ENCODE measurements around the gene MCL1. TPM values are rescaled to one million over a fixed set of nuclear protein-coding genes. Genes with fewer than 3 reads are reported as not detected.
A peak's percentile ranks its signal among the peaks of the same experiment; 100 is the strongest.

The MCL1 gene
- total and polyA plus RNA-seq, 10 of the 15 experiments (the other 5 are each of a cell fraction or from before 2014, with no cell fraction given): 18.1 to 148 (median 86.4) TPM

DNA sequence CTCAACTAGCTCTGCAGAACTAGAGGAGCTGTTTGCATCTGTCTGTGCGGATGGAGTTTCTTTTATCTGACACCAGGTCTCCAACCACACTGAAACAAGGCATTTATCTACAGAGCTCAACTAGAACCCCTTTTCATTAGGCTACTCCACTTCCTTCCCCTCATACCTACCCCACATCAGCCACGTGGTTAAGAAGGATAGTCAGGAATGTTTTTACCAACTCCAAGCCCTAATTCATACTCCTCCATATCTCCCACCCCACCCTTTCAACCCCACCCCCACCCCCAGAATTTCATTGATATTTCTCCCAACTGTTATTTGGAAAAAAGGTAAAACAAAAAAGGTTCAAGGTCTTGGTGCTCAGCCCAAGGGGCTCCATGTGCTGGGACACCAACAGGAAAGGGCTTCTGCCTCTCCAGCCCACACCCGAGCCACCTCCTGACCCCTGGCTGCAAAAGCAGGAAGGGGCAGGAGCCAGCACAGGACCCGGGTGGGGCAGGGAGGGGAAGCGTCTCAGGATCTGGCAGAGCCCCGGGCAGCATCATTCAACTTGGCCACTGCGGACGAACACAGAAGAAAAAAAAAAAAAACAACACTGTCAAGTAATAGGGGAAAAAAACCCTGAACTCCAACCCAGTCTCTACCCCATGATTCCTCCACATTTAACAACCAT, 43.0 kb upstream of the MCL1 start:
- TF ChIP-seq WRNIP1 (IDR thresholded peaks at IDR 0.05; ENCODE audit: borderline replicate concordance, low read depth, low read length) (no peak), TCF3 (IDR thresholded peaks at IDR 0.05; ENCODE audit: borderline replicate concordance, insufficient read depth, low read depth, low read length) (no peak), TBL1XR1 (IDR thresholded peaks at IDR 0.05; ENCODE audit: low read depth, low read length) (no peak), SPI1 (IDR thresholded peaks at IDR 0.05; ENCODE audit: borderline replicate concordance, insufficient read depth, low read depth, low read length) (0 out of 2 replicates have a peak, but pooled peaks have one; percentile 17), BMI1 (IDR thresholded peaks at IDR 0.05; ENCODE audit: borderline replicate concordance) (no peak), RAD21 (IDR thresholded peaks at IDR 0.05; ENCODE audit: insufficient read depth, low read depth, low read length) (no peak)
- TF ChIP-seq, protein P1, sequence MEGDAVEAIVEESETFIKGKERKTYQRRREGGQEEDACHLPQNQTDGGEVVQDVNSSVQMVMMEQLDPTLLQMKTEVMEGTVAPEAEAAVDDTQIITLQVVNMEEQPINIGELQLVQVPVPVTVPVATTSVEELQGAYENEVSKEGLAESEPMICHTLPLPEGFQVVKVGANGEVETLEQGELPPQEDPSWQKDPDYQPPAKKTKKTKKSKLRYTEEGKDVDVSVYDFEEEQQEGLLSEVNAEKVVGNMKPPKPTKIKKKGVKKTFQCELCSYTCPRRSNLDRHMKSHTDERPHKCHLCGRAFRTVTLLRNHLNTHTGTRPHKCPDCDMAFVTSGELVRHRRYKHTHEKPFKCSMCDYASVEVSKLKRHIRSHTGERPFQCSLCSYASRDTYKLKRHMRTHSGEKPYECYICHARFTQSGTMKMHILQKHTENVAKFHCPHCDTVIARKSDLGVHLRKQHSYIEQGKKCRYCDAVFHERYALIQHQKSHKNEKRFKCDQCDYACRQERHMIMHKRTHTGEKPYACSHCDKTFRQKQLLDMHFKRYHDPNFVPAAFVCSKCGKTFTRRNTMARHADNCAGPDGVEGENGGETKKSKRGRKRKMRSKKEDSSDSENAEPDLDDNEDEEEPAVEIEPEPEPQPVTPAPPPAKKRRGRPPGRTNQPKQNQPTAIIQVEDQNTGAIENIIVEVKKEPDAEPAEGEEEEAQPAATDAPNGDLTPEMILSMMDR (IDR thresholded peaks at IDR 0.05 in 2 of 3, conservative IDR thresholded peaks at IDR 0.05 in 1 of 3; ENCODE audit: control insufficient read depth in 2 of 3, extremely low read depth in 1 of 3, insufficient read depth in 1 of 3, low read depth in 3 of 3, low read length in 3 of 3): 0 out of 6 replicates have a peak, but pooled peaks of 1 of the 3 experiments have one; percentile 3
- intact Hi-C loops (cut with micrococcal nuclease; ENCODE audit: unreplicated experiment): loop anchor here (10.0 kb wide), 4 partner anchors 138 to 352 kb away; partner anchors contain the start of genes CERS2, CTSS, SETDB1 and TARS2
- FAIRE-seq (no peak), DNase-seq (ENCODE audit: low read depth, low spot score) (no peak), ATAC-seq (peak; percentile 57)
- H3K27ac ChIP-seq (ENCODE audit: control insufficient read depth, insufficient read depth): peak overlapping the region; percentile 67
- H3K36me3 ChIP-seq (ENCODE audit: control insufficient read depth in 2 of 2, insufficient read depth in 2 of 2, low read length in 1 of 2): peaks cover 0 to 39% of the 10 kb centered on the region in 2 experiments
- POLR2A ChIA-PET: interaction anchor here (0.6 to 8.7 kb wide), 8 partner anchors 9 to 60 kb away, joined by 3 to 67 read pairs (median 6); partner anchors contain the start of gene MCL1
- in situ Hi-C loops (cut with MboI): no loop called here
- no peak overlapping the region for H2AFZ ChIP-seq (ENCODE audit: control insufficient read depth, low read depth, low read length)
- H3K4me2 ChIP-seq (ENCODE audit: control insufficient read depth, insufficient read depth): peak overlapping the region; percentile 56
- peaks cover 26% of the 10 kb centered on the region for H3K4me1 ChIP-seq (ENCODE audit: control insufficient read depth, insufficient read depth, low read length)
- H3K9ac ChIP-seq (ENCODE audit: control insufficient read depth, insufficient read depth, low read length): peak overlapping the region; percentile 53; the same call in 1 of the 2 replicates
- CTCF ChIA-PET: interaction anchor here (0.7 to 14.0 kb wide), 12 partner anchors 12 to 373 kb away, joined by 3 to 390 read pairs (median 6); partner anchors contain the start of gene MCL1
- WGBS (ENCODE audit: insufficient coverage, insufficient replicate concordance, low lambda C conversion rate, missing lambda C conversion rate): 27% methylated on average over 6 of the region's 8 CpGs
- peaks cover 15% of the 10 kb centered on the region for H3K79me2 ChIP-seq (ENCODE audit: control insufficient read depth, insufficient read depth, low read length)
- BruUV-seq (replicated peaks): no TSS peak
- no peaks in the 10 kb centered on the region for H4K20me1 ChIP-seq (ENCODE audit: control insufficient read depth, insufficient read depth)
- no peaks in the 10 kb centered on the region for H3K9me3 ChIP-seq (replicated peaks; ENCODE audit: control insufficient read depth, insufficient read depth, low read length)
- H3K4me3 ChIP-seq: no peak overlapping the region
- no peaks in the 10 kb centered on the region for H3K27me3 ChIP-seq (replicated peaks in 1 of 2; ENCODE audit: control insufficient read depth in 2 of 2, insufficient read depth in 2 of 2, low read length in 1 of 2)
- RAD21 ChIA-PET (ENCODE audit: unreplicated experiment): interaction anchor here (1.0 to 7.4 kb wide), 6 partner anchors 10 to 75 kb away, joined by 3 to 149 read pairs (median 5); partner anchors contain the start of genes GOLPH3L and MCL1
- SMC1A ChIA-PET (ENCODE audit: uncharacterized antibody, unreplicated experiment): interaction anchor here (0.6 to 18.8 kb wide), 7 partner anchors 10 to 543 kb away, joined by 3 to 367 read pairs (median 5); no protein-coding TSS in a partner anchor
